GM08714 (cell line): ENCODE results near the gene SDHAF4.

Source experiments
- H3K4me3 ChIP-seq: fragments of 200-500 bp; sonication (Bioruptor generic); 2 replicates; pipeline ENCODE4 v1.5.1; 2014; ENCODE audit warnings: mild to moderate bottlenecking, low read length, inconsistent platforms
- ZNF274 ChIP-seq: IDR thresholded peaks from 2 replicates; pipeline ENCODE4 v1.6.1; 2012; ENCODE audit warnings: mild to moderate bottlenecking, low read depth, low read length

The SDHAF4 gene

GRCh38 chr6:70622461-70622860, 55.7 kb downstream of the SDHAF4 start:
- TF ChIP-seq ZNF274, result no peak
- no peak overlapping the region for H3K4me3 ChIP-seq

GRCh38 chr6:70625436-70625835, 58.7 kb downstream of the SDHAF4 start:
- no peak for TF ChIP-seq ZNF274

GRCh38 chr6:70627500-70628254, 60.9 kb downstream of the SDHAF4 start:
- TF ChIP-seq ZNF274, result no peak

More at GRCh38 chr6:70625436-70625835, 58.7 kb downstream of the SDHAF4 start:
- H3K4me3 ChIP-seq, result no peak overlapping the region

GRCh38 chr6:70629929-70630328, 63.2 kb downstream of the SDHAF4 start:
- no peak for TF ChIP-seq ZNF274
- H3K4me3 ChIP-seq, result no peak overlapping the region

More at GRCh38 chr6:70627500-70628254, 60.9 kb downstream of the SDHAF4 start:
- H3K4me3 ChIP-seq, result no peak overlapping the region

GRCh38 chr6:70633870-70634269, 67.1 kb downstream of the SDHAF4 start:
- no peak for TF ChIP-seq ZNF274
- H3K4me3 ChIP-seq, result no peak overlapping the region

- no peak overlapping the region for H3K4me3 ChIP-seq
- TF ChIP-seq ZNF274, result no peak
These were observed 69.9 kb downstream of the SDHAF4 start for GRCh38 chr6:70636596-70636995.

GRCh38 chr6:70638468-70638867, 71.7 kb downstream of the SDHAF4 start:
- no peak overlapping the region for H3K4me3 ChIP-seq
- TF ChIP-seq ZNF274, result no peak
